HepG2 (cell line): ENCODE measurements around the gene ITGB2. TPM values are rescaled to one million over a fixed set of nuclear protein-coding genes. Genes with fewer than 3 reads are reported as not detected.
A peak's percentile ranks its signal among the peaks of the same experiment; 100 is the strongest.

Experiments used
- EP300 ChIP-seq, 3 experiments: sonication (generic) in 1 of 3; formaldehyde crosslinking in 1 of 3; IDR thresholded peaks; 2 replicates each; pipeline versions ENCODE4 v1.5.1 to v1.6.1; 2011 to 2020; ENCODE audit warnings: low read depth in 2 of 3, low read length in 2 of 3, borderline replicate concordance in 1 of 3, improper control_type of control experiment in 1 of 3, mild to moderate bottlenecking in 1 of 3, missing genetic modification reagents in 1 of 3, moderate library complexity in 1 of 3
- REPIN1 ChIP-seq: sonication (generic); formaldehyde crosslinking; IDR thresholded peaks from 2 replicates; pipeline ENCODE4 v1.8.0; 2022; ENCODE audit warnings: missing genetic modification reagents, low read depth, mild to moderate bottlenecking, borderline replicate concordance
- TP53 ChIP-seq: sonication (generic); formaldehyde crosslinking; conservative IDR thresholded peaks from 2 replicates; pipeline ENCODE4 v1.4.0; 2020; ENCODE audit warnings: missing genetic modification reagents
- ZNF382 ChIP-seq: sonication (generic); formaldehyde crosslinking; IDR thresholded peaks from 2 replicates; pipeline ENCODE4 v1.5.0; 2020; ENCODE audit warnings: missing genetic modification reagents, mild to moderate bottlenecking, borderline replicate concordance
- ZSCAN31 ChIP-seq: sonication (generic); formaldehyde crosslinking; IDR thresholded peaks from 2 replicates; pipeline ENCODE4 v1.5.0; 2020; ENCODE audit warnings: low read depth, mild to moderate bottlenecking, missing genetic modification reagents
- polyA plus RNA-seq, 8 experiments: library from polyadenylated mRNA; depleted of rRNA in 3 of 8; stranded (reverse) in 7 of 8; unstranded in 1 of 8; fragments of >200 nt; fragmentation: Illumina TruSeq in 4 of 8; extraction: Trizol in 4 of 8; gene quantifications; 2 replicates each; pipeline versions ENCODE4 v1.2.1 to v1.2.3, GENCODE V29; 2011 to 2016; ENCODE audit warnings: low read depth in 4 of 8, missing spikeins in 1 of 8, mixed read lengths in 1 of 8; ENCODE audit not compliant: insufficient read depth in 1 of 8
- total RNA-seq, 5 experiments: library from RNA; depleted of rRNA; stranded (reverse); fragments of >200 nt; fragmentation: Illumina TruSeq; extraction: Trizol; gene quantifications; 2 replicates each; pipeline ENCODE4 v1.2.3, GENCODE V29; 2016; ENCODE audit warnings: low read depth in 1 of 5
- TF ChIP-seq, protein P1 (sequence below): sonication (generic); formaldehyde crosslinking; IDR thresholded peaks from 2 replicates; pipeline ENCODE4 v1.9.0; 2021; ENCODE audit warnings: missing genetic modification reagents, borderline replicate concordance
- TF ChIP-seq, protein P2 (sequence below): sonication (generic); formaldehyde crosslinking; IDR thresholded peaks from 2 replicates; pipeline ENCODE4 v1.5.1; 2020; ENCODE audit warnings: mild to moderate bottlenecking, missing genetic modification reagents, borderline replicate concordance
- TF ChIP-seq, protein P3 (sequence below): sonication (generic); formaldehyde crosslinking; IDR thresholded peaks from 2 replicates; pipeline ENCODE4 v1.5.0; 2020; ENCODE audit warnings: mild to moderate bottlenecking, missing genetic modification reagents, borderline replicate concordance

The ITGB2 gene
- total and polyA plus RNA-seq, 2 of the 13 experiments (the other 11 are each of a cell fraction or from before 2014, with no cell fraction given): 4.2 to 18.0 TPM

DNA sequence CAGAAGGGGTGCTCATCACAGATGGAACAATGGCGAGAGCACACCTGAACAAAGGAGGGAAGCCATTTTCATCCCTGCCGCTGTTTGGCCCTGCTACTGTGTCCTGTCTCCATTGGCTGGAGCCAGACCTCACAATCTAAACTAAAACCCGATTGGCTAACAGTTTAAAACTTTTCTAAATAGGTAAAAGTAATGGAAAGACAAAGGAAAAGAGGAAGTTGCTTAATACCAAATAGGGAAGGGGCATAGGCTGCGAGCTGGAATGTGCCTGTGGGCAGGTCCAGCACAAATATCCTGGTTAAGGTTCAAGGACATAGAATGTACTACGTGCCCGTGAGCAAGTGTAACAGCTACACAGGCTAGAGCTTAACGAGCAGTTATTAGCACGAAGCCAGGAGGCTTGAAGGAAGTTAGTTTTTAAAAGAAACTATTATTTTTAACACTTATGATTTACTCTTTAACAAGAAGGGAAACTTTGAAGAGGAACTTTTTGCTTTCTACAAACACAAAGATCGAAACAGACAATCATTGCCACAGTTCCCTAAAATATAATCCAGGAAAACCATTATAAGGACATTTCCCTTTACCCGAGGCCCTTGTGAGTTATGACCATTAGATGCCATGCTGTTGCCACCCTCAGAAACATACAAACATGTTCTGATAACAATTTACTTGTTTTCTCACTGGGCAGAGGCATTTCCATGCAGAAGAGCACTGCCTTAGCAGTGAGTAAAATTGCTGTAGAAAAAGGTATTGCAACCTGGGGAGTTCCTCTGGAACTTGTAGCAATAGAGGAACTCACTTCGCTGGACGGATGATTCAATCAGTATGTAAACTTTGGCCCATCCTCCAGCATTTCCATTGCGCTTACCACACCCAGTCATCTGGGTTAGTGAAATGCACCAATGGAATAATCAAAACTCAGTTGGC lies 42.4 kb downstream of the ITGB2 start (continued):
- TF ChIP-seq, protein P1, sequence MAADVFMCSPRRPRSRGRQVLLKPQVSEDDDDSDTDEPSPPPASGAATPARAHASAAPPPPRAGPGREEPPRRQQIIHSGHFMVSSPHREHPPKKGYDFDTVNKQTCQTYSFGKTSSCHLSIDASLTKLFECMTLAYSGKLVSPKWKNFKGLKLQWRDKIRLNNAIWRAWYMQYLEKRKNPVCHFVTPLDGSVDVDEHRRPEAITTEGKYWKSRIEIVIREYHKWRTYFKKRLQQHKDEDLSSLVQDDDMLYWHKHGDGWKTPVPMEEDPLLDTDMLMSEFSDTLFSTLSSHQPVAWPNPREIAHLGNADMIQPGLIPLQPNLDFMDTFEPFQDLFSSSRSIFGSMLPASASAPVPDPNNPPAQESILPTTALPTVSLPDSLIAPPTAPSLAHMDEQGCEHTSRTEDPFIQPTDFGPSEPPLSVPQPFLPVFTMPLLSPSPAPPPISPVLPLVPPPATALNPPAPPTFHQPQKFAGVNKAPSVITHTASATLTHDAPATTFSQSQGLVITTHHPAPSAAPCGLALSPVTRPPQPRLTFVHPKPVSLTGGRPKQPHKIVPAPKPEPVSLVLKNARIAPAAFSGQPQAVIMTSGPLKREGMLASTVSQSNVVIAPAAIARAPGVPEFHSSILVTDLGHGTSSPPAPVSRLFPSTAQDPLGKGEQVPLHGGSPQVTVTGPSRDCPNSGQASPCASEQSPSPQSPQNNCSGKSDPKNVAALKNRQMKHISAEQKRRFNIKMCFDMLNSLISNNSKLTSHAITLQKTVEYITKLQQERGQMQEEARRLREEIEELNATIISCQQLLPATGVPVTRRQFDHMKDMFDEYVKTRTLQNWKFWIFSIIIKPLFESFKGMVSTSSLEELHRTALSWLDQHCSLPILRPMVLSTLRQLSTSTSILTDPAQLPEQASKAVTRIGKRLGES (CRISPR knock-in tag): no peak
- no peak; the same call in 1 of the 2 replicates for TF ChIP-seq TP53 (CRISPR knock-in tag)
- TF ChIP-seq ZSCAN31: 0 out of 2 replicates have a peak, but pooled peaks have one; percentile 19
- TF ChIP-seq, protein P2, sequence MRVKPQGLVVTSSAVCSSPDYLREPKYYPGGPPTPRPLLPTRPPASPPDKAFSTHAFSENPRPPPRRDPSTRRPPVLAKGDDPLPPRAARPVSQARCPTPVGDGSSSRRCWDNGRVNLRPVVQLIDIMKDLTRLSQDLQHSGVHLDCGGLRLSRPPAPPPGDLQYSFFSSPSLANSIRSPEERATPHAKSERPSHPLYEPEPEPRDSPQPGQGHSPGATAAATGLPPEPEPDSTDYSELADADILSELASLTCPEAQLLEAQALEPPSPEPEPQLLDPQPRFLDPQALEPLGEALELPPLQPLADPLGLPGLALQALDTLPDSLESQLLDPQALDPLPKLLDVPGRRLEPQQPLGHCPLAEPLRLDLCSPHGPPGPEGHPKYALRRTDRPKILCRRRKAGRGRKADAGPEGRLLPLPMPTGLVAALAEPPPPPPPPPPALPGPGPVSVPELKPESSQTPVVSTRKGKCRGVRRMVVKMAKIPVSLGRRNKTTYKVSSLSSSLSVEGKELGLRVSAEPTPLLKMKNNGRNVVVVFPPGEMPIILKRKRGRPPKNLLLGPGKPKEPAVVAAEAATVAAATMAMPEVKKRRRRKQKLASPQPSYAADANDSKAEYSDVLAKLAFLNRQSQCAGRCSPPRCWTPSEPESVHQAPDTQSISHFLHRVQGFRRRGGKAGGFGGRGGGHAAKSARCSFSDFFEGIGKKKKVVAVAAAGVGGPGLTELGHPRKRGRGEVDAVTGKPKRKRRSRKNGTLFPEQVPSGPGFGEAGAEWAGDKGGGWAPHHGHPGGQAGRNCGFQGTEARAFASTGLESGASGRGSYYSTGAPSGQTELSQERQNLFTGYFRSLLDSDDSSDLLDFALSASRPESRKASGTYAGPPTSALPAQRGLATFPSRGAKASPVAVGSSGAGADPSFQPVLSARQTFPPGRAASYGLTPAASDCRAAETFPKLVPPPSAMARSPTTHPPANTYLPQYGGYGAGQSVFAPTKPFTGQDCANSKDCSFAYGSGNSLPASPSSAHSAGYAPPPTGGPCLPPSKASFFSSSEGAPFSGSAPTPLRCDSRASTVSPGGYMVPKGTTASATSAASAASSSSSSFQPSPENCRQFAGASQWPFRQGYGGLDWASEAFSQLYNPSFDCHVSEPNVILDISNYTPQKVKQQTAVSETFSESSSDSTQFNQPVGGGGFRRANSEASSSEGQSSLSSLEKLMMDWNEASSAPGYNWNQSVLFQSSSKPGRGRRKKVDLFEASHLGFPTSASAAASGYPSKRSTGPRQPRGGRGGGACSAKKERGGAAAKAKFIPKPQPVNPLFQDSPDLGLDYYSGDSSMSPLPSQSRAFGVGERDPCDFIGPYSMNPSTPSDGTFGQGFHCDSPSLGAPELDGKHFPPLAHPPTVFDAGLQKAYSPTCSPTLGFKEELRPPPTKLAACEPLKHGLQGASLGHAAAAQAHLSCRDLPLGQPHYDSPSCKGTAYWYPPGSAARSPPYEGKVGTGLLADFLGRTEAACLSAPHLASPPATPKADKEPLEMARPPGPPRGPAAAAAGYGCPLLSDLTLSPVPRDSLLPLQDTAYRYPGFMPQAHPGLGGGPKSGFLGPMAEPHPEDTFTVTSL: peak; percentile 76; the same call in 1 of the 2 replicates
- no peak for TF ChIP-seq ZNF382 (CRISPR knock-in tag)
- TF ChIP-seq EP300 (IDR thresholded peaks at IDR 0.05; ENCODE audit: low read depth in 2 of 2, low read length in 2 of 2): peak in 1 of 2 experiments; percentile 81; a peak in 3 of 4 replicates
- peak; percentile 70; the same call in 1 of the 2 replicates for TF ChIP-seq EP300 (CRISPR knock-in tag; IDR thresholded peaks at IDR 0.05; ENCODE audit: borderline replicate concordance)
- peak; percentile 40; the same call in 1 of the 2 replicates for TF ChIP-seq REPIN1 (CRISPR knock-in tag)
- TF ChIP-seq, protein P3, sequence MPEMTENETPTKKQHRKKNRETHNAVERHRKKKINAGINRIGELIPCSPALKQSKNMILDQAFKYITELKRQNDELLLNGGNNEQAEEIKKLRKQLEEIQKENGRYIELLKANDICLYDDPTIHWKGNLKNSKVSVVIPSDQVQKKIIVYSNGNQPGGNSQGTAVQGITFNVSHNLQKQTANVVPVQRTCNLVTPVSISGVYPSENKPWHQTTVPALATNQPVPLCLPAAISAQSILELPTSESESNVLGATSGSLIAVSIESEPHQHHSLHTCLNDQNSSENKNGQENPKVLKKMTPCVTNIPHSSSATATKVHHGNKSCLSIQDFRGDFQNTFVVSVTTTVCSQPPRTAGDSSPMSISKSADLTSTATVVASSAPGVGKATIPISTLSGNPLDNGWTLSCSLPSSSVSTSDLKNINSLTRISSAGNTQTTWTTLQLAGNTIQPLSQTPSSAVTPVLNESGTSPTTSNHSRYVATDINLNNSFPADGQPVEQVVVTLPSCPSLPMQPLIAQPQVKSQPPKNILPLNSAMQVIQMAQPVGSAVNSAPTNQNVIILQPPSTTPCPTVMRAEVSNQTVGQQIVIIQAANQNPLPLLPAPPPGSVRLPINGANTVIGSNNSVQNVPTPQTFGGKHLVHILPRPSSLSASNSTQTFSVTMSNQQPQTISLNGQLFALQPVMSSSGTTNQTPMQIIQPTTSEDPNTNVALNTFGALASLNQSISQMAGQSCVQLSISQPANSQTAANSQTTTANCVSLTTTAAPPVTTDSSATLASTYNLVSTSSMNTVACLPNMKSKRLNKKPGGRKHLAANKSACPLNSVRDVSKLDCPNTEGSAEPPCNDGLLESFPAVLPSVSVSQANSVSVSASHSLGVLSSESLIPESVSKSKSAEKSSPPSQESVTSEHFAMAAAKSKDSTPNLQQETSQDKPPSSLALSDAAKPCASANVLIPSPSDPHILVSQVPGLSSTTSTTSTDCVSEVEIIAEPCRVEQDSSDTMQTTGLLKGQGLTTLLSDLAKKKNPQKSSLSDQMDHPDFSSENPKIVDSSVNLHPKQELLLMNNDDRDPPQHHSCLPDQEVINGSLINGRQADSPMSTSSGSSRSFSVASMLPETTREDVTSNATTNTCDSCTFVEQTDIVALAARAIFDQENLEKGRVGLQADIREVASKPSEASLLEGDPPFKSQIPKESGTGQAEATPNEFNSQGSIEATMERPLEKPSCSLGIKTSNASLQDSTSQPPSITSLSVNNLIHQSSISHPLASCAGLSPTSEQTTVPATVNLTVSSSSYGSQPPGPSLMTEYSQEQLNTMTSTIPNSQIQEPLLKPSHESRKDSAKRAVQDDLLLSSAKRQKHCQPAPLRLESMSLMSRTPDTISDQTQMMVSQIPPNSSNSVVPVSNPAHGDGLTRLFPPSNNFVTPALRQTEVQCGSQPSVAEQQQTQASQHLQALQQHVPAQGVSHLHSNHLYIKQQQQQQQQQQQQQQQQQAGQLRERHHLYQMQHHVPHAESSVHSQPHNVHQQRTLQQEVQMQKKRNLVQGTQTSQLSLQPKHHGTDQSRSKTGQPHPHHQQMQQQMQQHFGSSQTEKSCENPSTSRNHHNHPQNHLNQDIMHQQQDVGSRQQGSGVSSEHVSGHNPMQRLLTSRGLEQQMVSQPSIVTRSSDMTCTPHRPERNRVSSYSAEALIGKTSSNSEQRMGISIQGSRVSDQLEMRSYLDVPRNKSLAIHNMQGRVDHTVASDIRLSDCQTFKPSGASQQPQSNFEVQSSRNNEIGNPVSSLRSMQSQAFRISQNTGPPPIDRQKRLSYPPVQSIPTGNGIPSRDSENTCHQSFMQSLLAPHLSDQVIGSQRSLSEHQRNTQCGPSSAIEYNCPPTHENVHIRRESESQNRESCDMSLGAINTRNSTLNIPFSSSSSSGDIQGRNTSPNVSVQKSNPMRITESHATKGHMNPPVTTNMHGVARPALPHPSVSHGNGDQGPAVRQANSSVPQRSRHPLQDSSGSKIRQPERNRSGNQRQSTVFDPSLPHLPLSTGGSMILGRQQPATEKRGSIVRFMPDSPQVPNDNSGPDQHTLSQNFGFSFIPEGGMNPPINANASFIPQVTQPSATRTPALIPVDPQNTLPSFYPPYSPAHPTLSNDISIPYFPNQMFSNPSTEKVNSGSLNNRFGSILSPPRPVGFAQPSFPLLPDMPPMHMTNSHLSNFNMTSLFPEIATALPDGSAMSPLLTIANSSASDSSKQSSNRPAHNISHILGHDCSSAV (CRISPR knock-in tag): no peak
